MM.1S (cell line): ENCODE data around the gene SYNRG.

Experiments
- EZH2 ChIP-seq: fragments of 300-600 bp; sonication (generic); optimal IDR thresholded peaks from 2 replicates; pipeline ENCODE3; 2017; ENCODE audit warnings: low read depth, mild to moderate bottlenecking, antibody characterized with exemption, low read length, mixed read lengths
- TF ChIP-seq, protein P1 (sequence below): fragments of 300-600 bp; sonication (generic); IDR thresholded peaks from 2 replicates; pipeline ENCODE4 v1.5.1; 2016; ENCODE audit warnings: antibody characterized with exemption, low read length, mixed read lengths

DNA sequence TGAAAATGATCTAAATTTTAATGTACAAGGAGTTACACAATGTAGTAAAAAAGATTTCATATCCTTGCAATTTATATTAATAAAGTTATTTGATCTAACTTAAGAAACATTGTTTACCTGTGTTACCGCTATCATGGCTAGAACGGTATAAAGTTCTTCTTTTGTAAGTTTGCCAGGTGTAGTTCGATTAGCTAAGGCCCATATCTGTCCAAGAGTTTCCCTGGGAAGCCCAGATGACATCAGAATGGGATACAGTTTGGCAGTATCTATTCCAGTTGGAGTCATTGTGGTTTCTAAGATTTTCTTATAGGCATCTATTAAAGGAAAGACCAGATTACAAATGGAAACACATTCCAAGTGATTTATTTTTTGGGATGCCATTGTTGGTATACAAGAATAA, 37.5 kb downstream of the SYNRG start:
- TF ChIP-seq, protein P1, sequence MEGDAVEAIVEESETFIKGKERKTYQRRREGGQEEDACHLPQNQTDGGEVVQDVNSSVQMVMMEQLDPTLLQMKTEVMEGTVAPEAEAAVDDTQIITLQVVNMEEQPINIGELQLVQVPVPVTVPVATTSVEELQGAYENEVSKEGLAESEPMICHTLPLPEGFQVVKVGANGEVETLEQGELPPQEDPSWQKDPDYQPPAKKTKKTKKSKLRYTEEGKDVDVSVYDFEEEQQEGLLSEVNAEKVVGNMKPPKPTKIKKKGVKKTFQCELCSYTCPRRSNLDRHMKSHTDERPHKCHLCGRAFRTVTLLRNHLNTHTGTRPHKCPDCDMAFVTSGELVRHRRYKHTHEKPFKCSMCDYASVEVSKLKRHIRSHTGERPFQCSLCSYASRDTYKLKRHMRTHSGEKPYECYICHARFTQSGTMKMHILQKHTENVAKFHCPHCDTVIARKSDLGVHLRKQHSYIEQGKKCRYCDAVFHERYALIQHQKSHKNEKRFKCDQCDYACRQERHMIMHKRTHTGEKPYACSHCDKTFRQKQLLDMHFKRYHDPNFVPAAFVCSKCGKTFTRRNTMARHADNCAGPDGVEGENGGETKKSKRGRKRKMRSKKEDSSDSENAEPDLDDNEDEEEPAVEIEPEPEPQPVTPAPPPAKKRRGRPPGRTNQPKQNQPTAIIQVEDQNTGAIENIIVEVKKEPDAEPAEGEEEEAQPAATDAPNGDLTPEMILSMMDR: no peak
- no peak for TF ChIP-seq EZH2
